Left renal cortex interstitium (tissue), 4 donors: ENCODE data around the gene PSMD6. TPM values are rescaled to one million over a fixed set of nuclear protein-coding genes. Genes with fewer than 3 reads are reported as not detected.

Source experiments
- DNase-seq, 4 donors: peaks; one replicate each; pipeline ENCODE4 v3.0.0-alpha.2; 2013; ENCODE audit warnings: low read depth in 4 of 4, low spot score in 2 of 4, missing footprints in 1 of 4
- polyA plus RNA-seq, 4 donors: library from polyadenylated mRNA; unstranded; fragments of 120-200 nt; gene quantifications; one replicate each; pipeline ENCODE4 v1.2.1, GENCODE V29; 2013; ENCODE audit not compliant: insufficient read length in 4 of 4

Gene PSMD6
- polyA plus RNA-seq, 4 donors, result 109 to 132 (median 112) TPM

DNA sequence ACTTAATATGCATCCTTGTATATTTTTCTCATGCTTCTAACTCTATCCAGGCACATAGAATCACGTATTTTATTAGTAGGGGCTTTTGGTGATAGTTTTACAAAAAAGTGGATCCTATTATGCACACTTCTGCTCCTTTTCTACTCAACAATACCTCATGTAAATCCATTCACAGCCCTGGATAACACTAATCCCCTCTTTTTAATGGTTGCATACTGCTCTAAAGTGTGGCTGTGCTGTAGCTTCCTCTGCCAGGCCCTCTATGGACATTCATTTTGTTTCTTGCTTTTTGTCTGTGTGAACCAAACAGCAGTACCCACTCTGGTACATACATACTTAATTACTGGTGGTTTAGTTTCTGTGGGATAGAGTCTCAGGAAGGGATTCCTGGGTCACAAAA, 59.8 kb downstream of the PSMD6 start:
- DNase-seq, result no peak

DNA sequence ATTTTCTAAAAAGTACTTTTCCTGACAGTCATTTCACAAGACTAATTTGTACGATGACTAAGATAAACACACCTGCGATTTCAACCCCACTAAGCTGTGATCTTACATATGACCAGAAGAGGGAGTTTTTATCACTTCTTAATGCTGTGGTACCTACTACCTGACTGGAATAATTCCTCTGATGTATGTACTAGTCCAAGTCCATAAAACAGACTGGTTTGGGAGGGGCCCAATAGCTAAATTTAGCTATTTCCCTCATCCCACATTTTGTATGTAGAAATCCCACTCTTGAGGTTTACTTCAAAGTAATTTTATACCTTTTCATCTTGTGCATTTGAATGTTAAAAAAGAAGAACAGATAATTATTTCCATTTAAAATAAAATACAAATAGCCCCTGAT, 61.4 kb downstream of the PSMD6 start:
- no peak for DNase-seq

Other genes with a start within 250 kb of the PSMD6 start
- gene C3orf49, start 204.2 kb downstream of the PSMD6 start, polyA plus RNA-seq, result 1 to 10 TPM in 2 of 4 donors, under 1 TPM in 1, not detected in 1; 0.31 to 1.2 (median 1.2) TPM
- gene THOC7, start 159.7 kb downstream of the PSMD6 start, polyA plus RNA-seq, result 10 to 100 TPM; 66.4 to 90.0 (median 76.5) TPM
- 10 to 100 TPM; 13.7 to 34.7 (median 22.2) TPM for gene ATXN7, start 159.6 kb downstream of the PSMD6 start, polyA plus RNA-seq
- 1 to 10 TPM in 2 of 4 donors, not detected in 2; 1.0 to 1.8 TPM for gene SCAANT1, start 111.1 kb downstream of the PSMD6 start, polyA plus RNA-seq
- 10 to 100 TPM; 16.5 to 24.1 (median 19.8) TPM for gene PRICKLE2, start 202.0 kb upstream of the PSMD6 start, polyA plus RNA-seq